ENCODE results near the gene CPT1B.

DNA sequence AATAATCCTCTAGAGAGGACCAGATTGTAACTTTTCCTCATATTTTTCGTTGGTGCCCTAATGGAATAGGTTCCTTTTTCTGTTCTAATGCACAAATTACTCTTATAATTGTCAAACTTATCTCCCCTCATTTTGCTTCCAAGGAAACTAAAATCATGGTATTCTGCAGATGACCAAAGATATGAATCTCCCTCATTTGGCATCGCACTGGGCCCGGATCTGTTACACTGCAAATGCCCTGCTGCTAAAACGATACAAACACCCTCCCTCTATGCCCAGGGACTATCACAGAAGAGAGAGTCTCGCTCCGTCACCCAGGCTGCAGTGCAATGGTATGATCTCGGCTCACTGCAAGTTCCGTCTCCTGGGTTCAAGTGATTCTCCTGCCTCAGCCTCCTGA is 24.9 kb downstream of the CPT1B start:
- TF ChIP-seq, protein P1, sequence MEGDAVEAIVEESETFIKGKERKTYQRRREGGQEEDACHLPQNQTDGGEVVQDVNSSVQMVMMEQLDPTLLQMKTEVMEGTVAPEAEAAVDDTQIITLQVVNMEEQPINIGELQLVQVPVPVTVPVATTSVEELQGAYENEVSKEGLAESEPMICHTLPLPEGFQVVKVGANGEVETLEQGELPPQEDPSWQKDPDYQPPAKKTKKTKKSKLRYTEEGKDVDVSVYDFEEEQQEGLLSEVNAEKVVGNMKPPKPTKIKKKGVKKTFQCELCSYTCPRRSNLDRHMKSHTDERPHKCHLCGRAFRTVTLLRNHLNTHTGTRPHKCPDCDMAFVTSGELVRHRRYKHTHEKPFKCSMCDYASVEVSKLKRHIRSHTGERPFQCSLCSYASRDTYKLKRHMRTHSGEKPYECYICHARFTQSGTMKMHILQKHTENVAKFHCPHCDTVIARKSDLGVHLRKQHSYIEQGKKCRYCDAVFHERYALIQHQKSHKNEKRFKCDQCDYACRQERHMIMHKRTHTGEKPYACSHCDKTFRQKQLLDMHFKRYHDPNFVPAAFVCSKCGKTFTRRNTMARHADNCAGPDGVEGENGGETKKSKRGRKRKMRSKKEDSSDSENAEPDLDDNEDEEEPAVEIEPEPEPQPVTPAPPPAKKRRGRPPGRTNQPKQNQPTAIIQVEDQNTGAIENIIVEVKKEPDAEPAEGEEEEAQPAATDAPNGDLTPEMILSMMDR (IDR thresholded peaks at IDR 0.05) = no peak
- TF ChIP-seq POLR2A (IDR thresholded peaks at IDR 0.05) = no peak

Data from esophagus squamous epithelium (tissue), 4 donors.